Measurements from ENCODE around the gene RGS17.

DNA sequence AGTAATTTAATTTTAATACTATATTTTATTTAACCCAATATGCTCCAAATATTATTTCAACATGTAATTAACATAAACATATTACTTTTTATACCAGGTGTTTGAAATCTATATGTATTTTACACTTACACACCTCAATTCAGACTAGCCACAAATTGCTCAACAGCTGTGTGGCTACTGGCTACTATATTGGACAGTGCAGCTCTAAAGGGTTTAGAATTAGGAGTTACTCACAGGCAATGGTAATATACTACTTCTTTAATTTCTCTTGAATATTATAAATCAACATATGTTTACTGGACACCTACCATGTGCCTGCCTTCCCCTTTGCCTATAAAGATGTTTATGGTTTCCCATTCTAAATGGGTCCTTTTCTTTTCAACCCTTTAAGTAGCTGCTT lies 130.8 kb downstream of the RGS17 start:
- TF ChIP-seq, protein P1, sequence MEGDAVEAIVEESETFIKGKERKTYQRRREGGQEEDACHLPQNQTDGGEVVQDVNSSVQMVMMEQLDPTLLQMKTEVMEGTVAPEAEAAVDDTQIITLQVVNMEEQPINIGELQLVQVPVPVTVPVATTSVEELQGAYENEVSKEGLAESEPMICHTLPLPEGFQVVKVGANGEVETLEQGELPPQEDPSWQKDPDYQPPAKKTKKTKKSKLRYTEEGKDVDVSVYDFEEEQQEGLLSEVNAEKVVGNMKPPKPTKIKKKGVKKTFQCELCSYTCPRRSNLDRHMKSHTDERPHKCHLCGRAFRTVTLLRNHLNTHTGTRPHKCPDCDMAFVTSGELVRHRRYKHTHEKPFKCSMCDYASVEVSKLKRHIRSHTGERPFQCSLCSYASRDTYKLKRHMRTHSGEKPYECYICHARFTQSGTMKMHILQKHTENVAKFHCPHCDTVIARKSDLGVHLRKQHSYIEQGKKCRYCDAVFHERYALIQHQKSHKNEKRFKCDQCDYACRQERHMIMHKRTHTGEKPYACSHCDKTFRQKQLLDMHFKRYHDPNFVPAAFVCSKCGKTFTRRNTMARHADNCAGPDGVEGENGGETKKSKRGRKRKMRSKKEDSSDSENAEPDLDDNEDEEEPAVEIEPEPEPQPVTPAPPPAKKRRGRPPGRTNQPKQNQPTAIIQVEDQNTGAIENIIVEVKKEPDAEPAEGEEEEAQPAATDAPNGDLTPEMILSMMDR (IDR thresholded peaks at IDR 0.05; ENCODE audit: insufficient read depth, low read length): no peak
- TF ChIP-seq GABPA (IDR thresholded peaks at IDR 0.05; ENCODE audit: low read depth) (no peak), POLR2AphosphoS5 (IDR thresholded peaks at IDR 0.05; ENCODE audit: low read depth) (no peak), SPI1 (IDR thresholded peaks at IDR 0.05; ENCODE audit: borderline replicate concordance, low read depth) (no peak)
- TF ChIP-seq, protein P2, sequence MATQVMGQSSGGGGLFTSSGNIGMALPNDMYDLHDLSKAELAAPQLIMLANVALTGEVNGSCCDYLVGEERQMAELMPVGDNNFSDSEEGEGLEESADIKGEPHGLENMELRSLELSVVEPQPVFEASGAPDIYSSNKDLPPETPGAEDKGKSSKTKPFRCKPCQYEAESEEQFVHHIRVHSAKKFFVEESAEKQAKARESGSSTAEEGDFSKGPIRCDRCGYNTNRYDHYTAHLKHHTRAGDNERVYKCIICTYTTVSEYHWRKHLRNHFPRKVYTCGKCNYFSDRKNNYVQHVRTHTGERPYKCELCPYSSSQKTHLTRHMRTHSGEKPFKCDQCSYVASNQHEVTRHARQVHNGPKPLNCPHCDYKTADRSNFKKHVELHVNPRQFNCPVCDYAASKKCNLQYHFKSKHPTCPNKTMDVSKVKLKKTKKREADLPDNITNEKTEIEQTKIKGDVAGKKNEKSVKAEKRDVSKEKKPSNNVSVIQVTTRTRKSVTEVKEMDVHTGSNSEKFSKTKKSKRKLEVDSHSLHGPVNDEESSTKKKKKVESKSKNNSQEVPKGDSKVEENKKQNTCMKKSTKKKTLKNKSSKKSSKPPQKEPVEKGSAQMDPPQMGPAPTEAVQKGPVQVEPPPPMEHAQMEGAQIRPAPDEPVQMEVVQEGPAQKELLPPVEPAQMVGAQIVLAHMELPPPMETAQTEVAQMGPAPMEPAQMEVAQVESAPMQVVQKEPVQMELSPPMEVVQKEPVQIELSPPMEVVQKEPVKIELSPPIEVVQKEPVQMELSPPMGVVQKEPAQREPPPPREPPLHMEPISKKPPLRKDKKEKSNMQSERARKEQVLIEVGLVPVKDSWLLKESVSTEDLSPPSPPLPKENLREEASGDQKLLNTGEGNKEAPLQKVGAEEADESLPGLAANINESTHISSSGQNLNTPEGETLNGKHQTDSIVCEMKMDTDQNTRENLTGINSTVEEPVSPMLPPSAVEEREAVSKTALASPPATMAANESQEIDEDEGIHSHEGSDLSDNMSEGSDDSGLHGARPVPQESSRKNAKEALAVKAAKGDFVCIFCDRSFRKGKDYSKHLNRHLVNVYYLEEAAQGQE (IDR thresholded peaks at IDR 0.05; ENCODE audit: insufficient replicate concordance, low read depth): no peak

All from HL-60 (cell line).